ENCODE data around the gene KCNQ1.

The KCNQ1 gene

GRCh38 chr11:2724653-2725367 is 280.0 kb downstream of the KCNQ1 start:
- Histone ChIP-seq H3K36me3 (no peaks in the 10 kb centered on the region), H3K27me3 (no peaks in the 10 kb centered on the region), H3K9me3 (no peaks in the 10 kb centered on the region), H3K4me1 (0 out of 2 replicates have a peak, but pooled peaks cover 3% of the 10 kb centered on the region), H3K4me3 (ENCODE audit: low read depth, low read length) (no peak overlapping the region)
- no peak for TF ChIP-seq CTCF (IDR thresholded peaks at IDR 0.05; ENCODE audit: low read depth, low read length)
- DNase-seq, result no peak

GRCh38 chr11:2725368-2726300 is 280.8 kb downstream of the KCNQ1 start:
- no peak overlapping the region for H3K4me3 ChIP-seq (ENCODE audit: low read depth, low read length)
- DNase-seq, result no peak
- no peaks in the 10 kb centered on the region for H3K27me3 ChIP-seq
- no peaks in the 10 kb centered on the region for H3K9me3 ChIP-seq
- no peak for TF ChIP-seq CTCF (IDR thresholded peaks at IDR 0.05; ENCODE audit: low read depth, low read length)
- H3K4me1 ChIP-seq, result 0 out of 2 replicates have a peak, but pooled peaks cover 3% of the 10 kb centered on the region
- no peaks in the 10 kb centered on the region for H3K36me3 ChIP-seq

- Histone ChIP-seq H3K27me3 (no peaks in the 10 kb centered on the region), H3K36me3 (no peaks in the 10 kb centered on the region), H3K4me3 (ENCODE audit: low read depth, low read length) (no peak overlapping the region), H3K4me1 (0 out of 2 replicates have a peak, but pooled peaks cover 3% of the 10 kb centered on the region), H3K9me3 (no peaks in the 10 kb centered on the region)
- no peak for DNase-seq
- no peak for TF ChIP-seq CTCF (IDR thresholded peaks at IDR 0.05; ENCODE audit: low read depth, low read length)
Measured at GRCh38 chr11:2726964-2727363, 282.2 kb downstream of the KCNQ1 start.

- no peak for TF ChIP-seq CTCF (IDR thresholded peaks at IDR 0.05; ENCODE audit: low read depth, low read length)
- Histone ChIP-seq H3K27me3 (no peaks in the 10 kb centered on the region), H3K4me1 (0 out of 2 replicates have a peak, but pooled peaks cover 3% of the 10 kb centered on the region)
Measured at GRCh38 chr11:2728128-2728662, 283.4 kb downstream of the KCNQ1 start.

GRCh38 chr11:2728663-2729332 is 284.0 kb downstream of the KCNQ1 start:
- no peak for TF ChIP-seq CTCF (IDR thresholded peaks at IDR 0.05; ENCODE audit: low read depth, low read length)
- 0 out of 2 replicates have a peak, but pooled peaks cover 3% of the 10 kb centered on the region for H3K4me1 ChIP-seq
- H3K4me3 ChIP-seq (ENCODE audit: low read depth, low read length), result no peak overlapping the region
- no peak for DNase-seq
- H3K27me3 ChIP-seq, result no peaks in the 10 kb centered on the region
- no peaks in the 10 kb centered on the region for H3K9me3 ChIP-seq
- no peaks in the 10 kb centered on the region for H3K36me3 ChIP-seq

More at GRCh38 chr11:2728128-2728662, 283.4 kb downstream of the KCNQ1 start:
- no peaks in the 10 kb centered on the region for H3K9me3 ChIP-seq
- H3K4me3 ChIP-seq (ENCODE audit: low read depth, low read length), result no peak overlapping the region
- DNase-seq, result no peak
- no peaks in the 10 kb centered on the region for H3K36me3 ChIP-seq

All from BE2C (cell line).